ENCODE measurements around the gene ANTXRL.
"Not testable (repeated sequence)": the region's sequence is repeated elsewhere in the genome, so short reads cannot be mapped to it uniquely, and the experiment has no call there.

GRCh38 chr10:46269554-46270053, 17.2 kb upstream of the ANTXRL start:
- not testable (repeated sequence) for TF ChIP-seq CTCF (IDR thresholded peaks at IDR 0.05); SIN3A (IDR thresholded peaks at IDR 0.05; ENCODE audit: borderline replicate concordance, insufficient read depth, low read depth, low read length); POLR2AphosphoS5 (IDR thresholded peaks at IDR 0.05; ENCODE audit: low read depth, low read length); REST (IDR thresholded peaks at IDR 0.05; ENCODE audit: insufficient read depth in 1 of 2, low read depth in 2 of 2, low read length in 1 of 2)
